Naive thymus-derived CD4-positive, alpha-beta T cell (primary cell): ENCODE data around the gene SPRN. TPM values are rescaled to one million over a fixed set of nuclear protein-coding genes. Genes with fewer than 3 reads are reported as not detected.
A peak's percentile ranks its signal among the peaks of the same experiment; 100 is the strongest.
"Not testable (repeated sequence)": the region's sequence is repeated elsewhere in the genome, so short reads cannot be mapped to it uniquely, and the experiment has no call there.

Source experiments
- ATAC-seq: fragments of 150-1000 bp; cut with Tn5 transposase; 2 replicates; pipeline ENCODE4 v1.10.0; 2021; ENCODE audit warnings: mild to moderate bottlenecking, moderate library complexity
- CTCF ChIA-PET: fragments of 350-600 bp; sonication (Branson Sonifier 250); formaldehyde crosslinking; loops from one replicate; lab custom pipeline; 2021; ENCODE audit warnings: antibody characterized with exemption; lab: Charles Lee
- POLR2A ChIA-PET: fragments of 350-600 bp; sonication (Branson Sonifier 250); formaldehyde crosslinking; loops from one replicate; lab custom pipeline; 2021; ENCODE audit warnings: antibody characterized with exemption, inconsistent platforms; lab: Charles Lee
- DNase-seq, 9 donors: peaks; one replicate each; pipeline versions ENCODE4 v3.0.0 to v3.0.0-alpha.2; 2020 to 2022; ENCODE audit warnings: mixed read lengths in 1 of 9
- H3K27ac ChIP-seq: one replicate; pipeline ENCODE4 v1.7.0; 2013; ENCODE audit warnings: mild to moderate bottlenecking, low read depth, low read length, moderate library complexity
- H3K27me3 ChIP-seq, 2 donors: one replicate each; pipeline ENCODE4 v1.7.0; 2013; ENCODE audit warnings: low read length in 2 of 2, mild to moderate bottlenecking in 2 of 2, moderate library complexity in 2 of 2; ENCODE audit not compliant: control insufficient read depth in 2 of 2, insufficient read depth in 2 of 2
- H3K36me3 ChIP-seq, 3 experiments: 1 replicate in 2 of 3; 2 replicates in 1 of 3; pipeline ENCODE4 v1.7.0; 2013; ENCODE audit warnings: low read length in 3 of 3, mild to moderate bottlenecking in 3 of 3, moderate library complexity in 1 of 3; ENCODE audit not compliant: insufficient read depth in 3 of 3, control insufficient read depth in 2 of 3
- H3K4me1 ChIP-seq, 2 donors: one replicate each; pipeline ENCODE4 v1.7.0; 2013; ENCODE audit warnings: low read length in 2 of 2, mild to moderate bottlenecking in 2 of 2, moderate library complexity in 1 of 2; ENCODE audit not compliant: control insufficient read depth in 2 of 2, insufficient read depth in 2 of 2
- H3K4me3 ChIP-seq: 2 replicates; pipeline ENCODE4 v1.7.0; 2013; ENCODE audit warnings: mild to moderate bottlenecking, low read length
- H3K9me3 ChIP-seq, 3 experiments: 1 replicate in 2 of 3; 2 replicates in 1 of 3; pipeline ENCODE4 v1.7.0; 2013; ENCODE audit warnings: low read length in 3 of 3; ENCODE audit not compliant: control insufficient read depth in 2 of 3
- H3K27ac Mint-ChIP-seq, 9 donors: one replicate each; pipeline ENCODE4 v1.8.0; 2020 to 2022; ENCODE audit warnings: mixed read lengths in 9 of 9, mild to moderate bottlenecking in 8 of 9, moderate library complexity in 5 of 9, inconsistent platforms in 2 of 9
- H3K27me3 Mint-ChIP-seq, 5 donors: one replicate each; pipeline ENCODE4 v1.8.0; 2021 to 2022; ENCODE audit warnings: mixed read lengths in 5 of 5, mild to moderate bottlenecking in 1 of 5
- H3K36me3 Mint-ChIP-seq, 5 donors: one replicate each; pipeline ENCODE4 v1.8.0; 2020 to 2022; ENCODE audit warnings: mixed read lengths in 5 of 5, mild to moderate bottlenecking in 3 of 5, inconsistent platforms in 1 of 5
- H3K4me1 Mint-ChIP-seq, 7 donors: one replicate each; pipeline ENCODE4 v1.8.0; 2020 to 2022; ENCODE audit warnings: mixed read lengths in 7 of 7, mild to moderate bottlenecking in 3 of 7, inconsistent platforms in 1 of 7
- H3K4me3 Mint-ChIP-seq, 10 donors: one replicate each; pipeline ENCODE4 v1.8.0; 2020 to 2022; ENCODE audit warnings: mild to moderate bottlenecking in 10 of 10, mixed read lengths in 10 of 10, moderate library complexity in 6 of 10, inconsistent platforms in 2 of 10
- H3K9me3 Mint-ChIP-seq, 11 donors: one replicate each; pipeline ENCODE4 v1.8.0; 2020 to 2022; ENCODE audit warnings: mixed read lengths in 11 of 11, mild to moderate bottlenecking in 4 of 11, inconsistent platforms in 1 of 11, moderate library complexity in 1 of 11
- intact Hi-C, 2 donors: fragments of 100-400 bp; cut with micrococcal nuclease; formaldehyde crosslinking; loops; one replicate each; pipeline ENCODE4 v1.15.1; 2023
- polyA plus RNA-seq, 2 donors: library from polyadenylated mRNA; unstranded; fragments of 300-500 nt; fragmentation: Illumina TruSeq; gene quantifications; one replicate each; pipeline ENCODE4 v1.2.3, GENCODE V29; 2021
- total RNA-seq, 6 experiments: library from RNA in 5 of 6; stranded (reverse) in 5 of 6; gene quantifications; 1 replicate in 5 of 6; 2 replicates in 1 of 6; pipeline ENCODE4 v1.2.3 and lab custom pipeline; 2021 to 2026

Gene SPRN
- total and polyA plus RNA-seq, 7 experiments from 2014 or later: 0.10 to 0.34 TPM; not detected in 5

GRCh38 chr10:133388236-133388972, 36.0 kb downstream of the SPRN start:
- H3K9me3 ChIP-seq: no peaks in the 10 kb centered on the region
- peak overlapping the region; percentile 66 for H3K4me3 ChIP-seq
- H3K4me1 ChIP-seq: peaks cover 27 to 33% of the 10 kb centered on the region in 2 donors
- ChIA-PET POLR2A (interaction anchor here (0.6 to 4.8 kb wide), 6 partner anchors 9 to 53 kb away, joined by 3 to 47 read pairs (median 9); partner anchors contain the start of genes CALY, ECHS1 and PAOX), CTCF (interaction anchor here (0.7 to 3.5 kb wide), 2 partner anchors 29 to 59 kb away, joined by 3 to 17 read pairs; no protein-coding TSS in a partner anchor)
- H3K27ac ChIP-seq: peak overlapping the region; percentile 66
- H3K9me3 Mint-ChIP-seq: no peaks in the 10 kb centered on the region
- peaks cover 0 to 4% (median 0%) of the 10 kb centered on the region in 5 donors for H3K36me3 Mint-ChIP-seq
- peak overlapping the region; percentile 80 to 90 (median 86) for H3K4me3 Mint-ChIP-seq
- peak overlapping the region; percentile 72 to 95 (median 90) for H3K27ac Mint-ChIP-seq
- DNase-seq (no peak), ATAC-seq (no peak)
- peaks cover 0 to under 1% (median 0%) of the 10 kb centered on the region in 5 donors for H3K27me3 Mint-ChIP-seq
- intact Hi-C loops: no loop called here
- peaks cover 9 to 35% (median 28%) of the 10 kb centered on the region in 7 donors for H3K4me1 Mint-ChIP-seq
- no peaks in the 10 kb centered on the region for H3K27me3 ChIP-seq
- no peaks in the 10 kb centered on the region for H3K36me3 ChIP-seq

- H3K27me3 Mint-ChIP-seq, CTCF ChIA-PET, intact Hi-C loops, H3K27me3 ChIP-seq, H3K36me3 ChIP-seq, H3K27ac Mint-ChIP-seq, H3K4me3 ChIP-seq, H3K27ac ChIP-seq, ATAC-seq, DNase-seq, H3K36me3 Mint-ChIP-seq, H3K9me3 ChIP-seq, H3K9me3 Mint-ChIP-seq, H3K4me3 Mint-ChIP-seq: not testable (repeated sequence)
- peaks cover 9 to 34% (median 28%) of the 10 kb centered on the region in 7 donors for H3K4me1 Mint-ChIP-seq
- peaks cover 24 to 32% of the 10 kb centered on the region in 2 donors for H3K4me1 ChIP-seq
- POLR2A ChIA-PET: interaction anchor here (0.8 to 4.8 kb wide), 2 partner anchors 8 to 10 kb away, joined by 3 to 47 read pairs; partner anchors contain the start of gene PAOX
These were observed 37.5 kb downstream of the SPRN start for GRCh38 chr10:133386951-133387350.

- Histone ChIP-seq H3K9me3 (no peaks in the 10 kb centered on the region), H3K36me3 (no peaks in the 10 kb centered on the region), H3K4me1 (peaks cover 15 to 16% of the 10 kb centered on the region in 2 donors), H3K27ac (no peak overlapping the region), H3K27me3 (no peaks in the 10 kb centered on the region), H3K4me3 (no peak overlapping the region)
- no peaks in the 10 kb centered on the region for H3K9me3 Mint-ChIP-seq
- ATAC-seq (no peak), DNase-seq (no peak)
- CTCF ChIA-PET: no interaction called here
- H3K4me3 Mint-ChIP-seq: no peak overlapping the region
- H3K27ac Mint-ChIP-seq: no peak overlapping the region
- POLR2A ChIA-PET: no interaction called here
- intact Hi-C loops: no loop called here
- no peaks in the 10 kb centered on the region for H3K27me3 Mint-ChIP-seq
- peaks cover 0 to 4% (median 0%) of the 10 kb centered on the region in 5 donors for H3K36me3 Mint-ChIP-seq
- peaks cover 9 to 26% (median 18%) of the 10 kb centered on the region in 7 donors for H3K4me1 Mint-ChIP-seq
These were observed 39.2 kb downstream of the SPRN start for GRCh38 chr10:133385214-133385613.

- ChIA-PET POLR2A (no interaction called here), CTCF (no interaction called here)
- Histone ChIP-seq H3K9me3 (no peaks in the 10 kb centered on the region), H3K4me1 (peaks cover 7 to 9% of the 10 kb centered on the region in 2 donors), H3K4me3 (no peak overlapping the region), H3K27me3 (no peaks in the 10 kb centered on the region), H3K27ac (no peak overlapping the region), H3K36me3 (no peaks in the 10 kb centered on the region)
- H3K9me3 Mint-ChIP-seq: no peaks in the 10 kb centered on the region
- H3K4me3 Mint-ChIP-seq: no peak overlapping the region
- DNase-seq: no peak
- no peaks in the 10 kb centered on the region for H3K27me3 Mint-ChIP-seq
- peaks cover 5 to 17% (median 8%) of the 10 kb centered on the region in 7 donors for H3K4me1 Mint-ChIP-seq
- H3K27ac Mint-ChIP-seq: no peak overlapping the region
- intact Hi-C loops: no loop called here
- H3K36me3 Mint-ChIP-seq: peaks cover 0 to 2% (median 0%) of the 10 kb centered on the region in 5 donors
- no peak for ATAC-seq
These were observed 40.4 kb downstream of the SPRN start for GRCh38 chr10:133384071-133384470.

GRCh38 chr10:133383551-133383950, 40.9 kb downstream of the SPRN start:
- ATAC-seq (no peak), DNase-seq (no peak)
- Mint-ChIP-seq H3K27ac (no peak overlapping the region), H3K27me3 (no peaks in the 10 kb centered on the region), H3K4me3 (no peak overlapping the region), H3K36me3 (peaks cover 0 to 2% (median 0%) of the 10 kb centered on the region in 5 donors), H3K4me1 (peaks cover 0 to 11% (median 4%) of the 10 kb centered on the region in 7 donors), H3K9me3 (no peaks in the 10 kb centered on the region)
- intact Hi-C loops: no loop called here
- Histone ChIP-seq H3K4me1 (peaks cover 4 to 6% of the 10 kb centered on the region in 2 donors), H3K4me3 (no peak overlapping the region), H3K27ac (no peak overlapping the region), H3K27me3 (no peaks in the 10 kb centered on the region), H3K36me3 (peaks cover 0 to 2% (median 0%) of the 10 kb centered on the region in 3 experiments), H3K9me3 (no peaks in the 10 kb centered on the region)
- ChIA-PET POLR2A (no interaction called here), CTCF (no interaction called here)

- ATAC-seq (no peak), DNase-seq (no peak)
- POLR2A ChIA-PET: interaction anchor here (6.0 kb wide), 1 partner anchor 9 kb away, joined by 47 read pairs; no protein-coding TSS in a partner anchor
- Mint-ChIP-seq H3K9me3 (no peaks in the 10 kb centered on the region), H3K27me3 (peaks cover 0 to 3% (median 0%) of the 10 kb centered on the region in 5 donors), H3K27ac (no peak overlapping the region), H3K4me1 (peaks cover 0 to 13% (median 4%) of the 10 kb centered on the region in 7 donors), H3K36me3 (no peaks in the 10 kb centered on the region), H3K4me3 (peak overlapping the region in 3 of 10 donors; percentile 48 to 82 (median 67))
- CTCF ChIA-PET: interaction anchor here (0.6 kb wide), 1 partner anchor 52 kb away, joined by 4 read pairs; no protein-coding TSS in a partner anchor
- Histone ChIP-seq H3K27ac (no peak overlapping the region), H3K4me1 (peaks cover 0 to 3% of the 10 kb centered on the region in 2 donors), H3K4me3 (no peak overlapping the region), H3K9me3 (no peaks in the 10 kb centered on the region), H3K36me3 (peaks cover 0 to 4% (median 0%) of the 10 kb centered on the region in 3 experiments), H3K27me3 (no peaks in the 10 kb centered on the region)
- intact Hi-C loops: no loop called here
These were observed 43.4 kb downstream of the SPRN start for GRCh38 chr10:133381036-133381435.
